SK-N-SH treated with all-trans-retinoic acid at 6 μM for 48 hours (cell line): ENCODE results near the gene CACNA2D3.

Experiments used
- ATAC-seq: fragments of 200-7000 bp; cut with Tn5 transposase; 3 replicates; pipeline ENCODE4 v1.9.1; 2020; ENCODE audit warnings: mild to moderate bottlenecking, moderate library complexity
- ARNTL ChIP-seq: fragments of 450-650 bp; formaldehyde crosslinking; IDR thresholded peaks from 2 replicates; pipeline ENCODE4 v1.5.0; 2020; ENCODE audit warnings: low read depth, mild to moderate bottlenecking, moderate library complexity, borderline replicate concordance
- BACH2 ChIP-seq: fragments of 250-450 bp; sonication (Bioruptor Pico); IDR thresholded peaks from 2 replicates; pipeline ENCODE4 v1.9.0; 2021; ENCODE audit warnings: mild to moderate bottlenecking, borderline replicate concordance
- CREB5 ChIP-seq: fragments of 250-450 bp; sonication (Bioruptor Pico); IDR thresholded peaks from 2 replicates; pipeline ENCODE4 v1.5.1; 2020; ENCODE audit warnings: low read depth, mild to moderate bottlenecking, moderate library complexity
- CSDC2 ChIP-seq: fragments of 250-450 bp; sonication (Bioruptor Pico); IDR thresholded peaks from 2 replicates; pipeline ENCODE4 v1.5.0; 2020; ENCODE audit warnings: mild to moderate bottlenecking, moderate library complexity
- CSRNP3 ChIP-seq: fragments of 250-450 bp; sonication (Bioruptor Pico); IDR thresholded peaks from 2 replicates; pipeline ENCODE4 v1.5.1; 2021; ENCODE audit warnings: mild to moderate bottlenecking, moderate library complexity
- ESRRG ChIP-seq: fragments of 250-450 bp; sonication (Bioruptor Pico); IDR thresholded peaks from 2 replicates; pipeline ENCODE4 v1.6.1; 2021; ENCODE audit warnings: mild to moderate bottlenecking
- GLIS3 ChIP-seq: fragments of 250-450 bp; sonication (Bioruptor Pico); IDR thresholded peaks from 2 replicates; pipeline ENCODE4 v1.5.0; 2020; ENCODE audit warnings: mild to moderate bottlenecking, moderate library complexity
- ISL1 ChIP-seq: fragments of 250-450 bp; sonication (Bioruptor Pico); IDR thresholded peaks from 2 replicates; pipeline ENCODE4 v2.1.2; 2022; ENCODE audit warnings: mild to moderate bottlenecking, moderate library complexity
- OSR1 ChIP-seq: fragments of 250-450 bp; sonication (Bioruptor Pico); IDR thresholded peaks from 2 replicates; pipeline ENCODE4 v1.8.0; 2022; ENCODE audit warnings: moderate library complexity, mild to moderate bottlenecking, inconsistent platforms
- PATZ1 ChIP-seq: fragments of 250-450 bp; sonication (Bioruptor Pico); IDR thresholded peaks from 2 replicates; pipeline ENCODE4 v1.8.0; 2020; ENCODE audit warnings: mild to moderate bottlenecking, moderate library complexity, borderline replicate concordance
- POU6F1 ChIP-seq: fragments of 250-450 bp; sonication (Bioruptor Pico); IDR thresholded peaks from 2 replicates; pipeline ENCODE4 v1.8.0; 2021; ENCODE audit warnings: low read depth, mild to moderate bottlenecking, moderate library complexity, borderline replicate concordance
- PPARA ChIP-seq: fragments of 250-450 bp; sonication (Bioruptor Pico); IDR thresholded peaks from 2 replicates; pipeline ENCODE4 v1.5.0; 2020; ENCODE audit warnings: mild to moderate bottlenecking, borderline replicate concordance
- RARB ChIP-seq: fragments of 250-450 bp; sonication (Bioruptor Pico); IDR thresholded peaks from 2 replicates; pipeline ENCODE4 v1.8.0; 2021; ENCODE audit warnings: mild to moderate bottlenecking, moderate library complexity
- SNAI2 ChIP-seq: fragments of 250-450 bp; sonication (Bioruptor Pico); IDR thresholded peaks from 2 replicates; pipeline ENCODE4 v1.5.0; 2020; ENCODE audit warnings: mild to moderate bottlenecking, moderate library complexity
- TCF4 ChIP-seq: fragments of 250-450 bp; sonication (Bioruptor Pico); IDR thresholded peaks from 2 replicates; pipeline ENCODE4 v1.8.0; 2021; ENCODE audit warnings: mild to moderate bottlenecking, moderate library complexity, borderline replicate concordance
- TOX ChIP-seq: fragments of 250-450 bp; sonication (Bioruptor Pico); IDR thresholded peaks from 2 replicates; pipeline ENCODE4 v1.8.0; 2021; ENCODE audit warnings: mild to moderate bottlenecking, moderate library complexity, borderline replicate concordance
- TSHZ2 ChIP-seq: fragments of 250-450 bp; sonication (Bioruptor Pico); IDR thresholded peaks from 2 replicates; pipeline ENCODE4 v1.5.0; 2020; ENCODE audit warnings: mild to moderate bottlenecking, moderate library complexity
- ZC3H10 ChIP-seq: fragments of 250-450 bp; sonication (Bioruptor Pico); IDR thresholded peaks from 2 replicates; pipeline ENCODE4 v1.5.1; 2021; ENCODE audit warnings: mild to moderate bottlenecking, moderate library complexity
- ZFP3 ChIP-seq: fragments of 250-450 bp; sonication (Bioruptor Pico); IDR thresholded peaks from 2 replicates; pipeline ENCODE4 v1.5.0; 2020; ENCODE audit warnings: mild to moderate bottlenecking, moderate library complexity
- ZFP30 ChIP-seq: fragments of 450-650 bp; formaldehyde crosslinking; IDR thresholded peaks from 2 replicates; pipeline ENCODE4 v1.5.0; 2022; ENCODE audit warnings: mild to moderate bottlenecking, moderate library complexity
- ZNF565 ChIP-seq: fragments of 450-650 bp; formaldehyde crosslinking; conservative IDR thresholded peaks from 2 replicates; pipeline ENCODE4 v1.5.0; 2020; ENCODE audit warnings: low read depth, mild to moderate bottlenecking, moderate library complexity
- ZNF70 ChIP-seq: fragments of 450-650 bp; formaldehyde crosslinking; IDR thresholded peaks from 2 replicates; pipeline ENCODE4 v1.5.0; 2020; ENCODE audit warnings: mild to moderate bottlenecking, moderate library complexity
- ZNF8 ChIP-seq: fragments of 450-650 bp; formaldehyde crosslinking; IDR thresholded peaks from 2 replicates; pipeline ENCODE4 v1.5.0; 2020; ENCODE audit warnings: mild to moderate bottlenecking, moderate library complexity

The CACNA2D3 gene

GRCh38 chr3:54262541-54262940, 140.2 kb downstream of the CACNA2D3 start:
- no peak for ATAC-seq
- TF ChIP-seq TCF4 (CRISPR knock-in tag) (no peak), ZC3H10 (CRISPR knock-in tag) (no peak), PPARA (no peak), CSDC2 (CRISPR knock-in tag) (no peak), PATZ1 (no peak), TSHZ2 (CRISPR knock-in tag) (no peak), BACH2 (CRISPR knock-in tag) (no peak), ZNF8 (CRISPR knock-in tag) (no peak), OSR1 (CRISPR knock-in tag) (no peak), POU6F1 (CRISPR knock-in tag) (no peak), GLIS3 (CRISPR knock-in tag) (no peak), SNAI2 (CRISPR knock-in tag) (no peak), ISL1 (CRISPR knock-in tag) (no peak), RARB (CRISPR knock-in tag) (no peak), ZNF565 (no peak), ZFP30 (CRISPR knock-in tag) (no peak), ZNF70 (CRISPR knock-in tag) (no peak), ESRRG (CRISPR knock-in tag) (no peak), ZFP3 (CRISPR knock-in tag) (no peak)

GRCh38 chr3:54262946-54263345, 140.6 kb downstream of the CACNA2D3 start:
- no peak for ATAC-seq

More at GRCh38 chr3:54262946-54263345, 140.6 kb downstream of the CACNA2D3 start:
- TF ChIP-seq ESRRG (CRISPR knock-in tag), result no peak
- TF ChIP-seq ARNTL (CRISPR knock-in tag), result no peak
- no peak for TF ChIP-seq ZNF70 (CRISPR knock-in tag)
- TF ChIP-seq TOX (CRISPR knock-in tag), result no peak
- TF ChIP-seq PPARA, result no peak
- TF ChIP-seq GLIS3 (CRISPR knock-in tag), result no peak
- no peak for TF ChIP-seq RARB (CRISPR knock-in tag)
- TF ChIP-seq CREB5 (CRISPR knock-in tag), result no peak
- no peak for TF ChIP-seq TCF4 (CRISPR knock-in tag)
- no peak for TF ChIP-seq ZFP3 (CRISPR knock-in tag)
- no peak for TF ChIP-seq OSR1 (CRISPR knock-in tag)
- TF ChIP-seq ZFP30 (CRISPR knock-in tag), result no peak
- no peak for TF ChIP-seq CSRNP3 (CRISPR knock-in tag)
- TF ChIP-seq SNAI2 (CRISPR knock-in tag), result no peak
